GM23338 (cell line): ENCODE results near the gene ZCCHC14. TPM values are rescaled to one million over a fixed set of nuclear protein-coding genes. Genes with fewer than 3 reads are reported as not detected.

ENCODE experiments used
- ATAC-seq: fragments of 200-7000 bp; cut with Tn5 transposase; 3 replicates; pipeline ENCODE4 v1.9.1; 2020
- DNase-seq: peaks from one replicate; pipeline ENCODE4 v3.0.0-alpha.2; 2015; ENCODE audit warnings: low spot score
- H2AFZ ChIP-seq: fragments of 200-600 bp; sonication (generic); 2 replicates; pipeline ENCODE4 v1.8.0; 2016; ENCODE audit warnings: antibody characterized with exemption, mild to moderate bottlenecking, moderate library complexity
- H3F3A ChIP-seq: fragments of 200-600 bp; sonication (generic); replicated peaks from 2 replicates; pipeline ENCODE4 v1.8.0; 2017; ENCODE audit warnings: antibody characterized with exemption, mixed run types, low read depth
- H3K27ac ChIP-seq: fragments of 200-600 bp; sonication (generic); 2 replicates; pipeline ENCODE4 v1.6.1; 2016; ENCODE audit warnings: low read depth
- H3K27me3 ChIP-seq: fragments of 200-600 bp; sonication (generic); 2 replicates; pipeline ENCODE4 v1.8.0; 2016; ENCODE audit warnings: mild to moderate bottlenecking, mixed run types, moderate library complexity; ENCODE audit not compliant: insufficient read depth
- H3K36me3 ChIP-seq: fragments of 200-600 bp; sonication (generic); 2 replicates; pipeline ENCODE4 v1.8.0; 2016; ENCODE audit warnings: mild to moderate bottlenecking; ENCODE audit not compliant: insufficient read depth
- H3K4me1 ChIP-seq: fragments of 200-600 bp; sonication (generic); 2 replicates; pipeline ENCODE4 v1.8.0; 2016; ENCODE audit warnings: mild to moderate bottlenecking, moderate library complexity; ENCODE audit not compliant: insufficient read depth
- H3K4me2 ChIP-seq: fragments of 200-600 bp; sonication (generic); 2 replicates; pipeline ENCODE4 v1.7.1; 2017; ENCODE audit warnings: mixed run types
- H3K4me3 ChIP-seq: fragments of 200-600 bp; sonication (generic); 2 replicates; pipeline ENCODE4 v1.6.1; 2016; ENCODE audit warnings: mixed run types
- H3K79me2 ChIP-seq: fragments of 200-600 bp; sonication (generic); replicated peaks from 2 replicates; pipeline ENCODE4 v1.8.0; 2017; ENCODE audit warnings: mild to moderate bottlenecking; ENCODE audit not compliant: insufficient read depth
- H3K9me2 ChIP-seq: fragments of 200-600 bp; sonication (generic); 2 replicates; pipeline ENCODE4 v1.8.0; 2017; ENCODE audit not compliant: insufficient read depth
- H4K20me1 ChIP-seq: fragments of 200-600 bp; sonication (generic); replicated peaks from 2 replicates; pipeline ENCODE4 v1.8.0; 2017; ENCODE audit warnings: mild to moderate bottlenecking; ENCODE audit not compliant: insufficient read depth
- H3K27ac Mint-ChIP-seq: 2 replicates; pipeline ENCODE4 v1.8.0; 2020; ENCODE audit warnings: inconsistent platforms, mild to moderate bottlenecking, moderate library complexity, mixed read lengths
- H3K27me3 Mint-ChIP-seq: 3 replicates; pipeline ENCODE4 v1.8.0; 2022; ENCODE audit warnings: low read depth, mild to moderate bottlenecking, moderate library complexity, mixed read lengths, inconsistent platforms; ENCODE audit not compliant: insufficient read depth, poor library complexity
- H3K36me3 Mint-ChIP-seq: 3 replicates; pipeline ENCODE4 v1.8.0; 2021; ENCODE audit warnings: low read depth, mild to moderate bottlenecking, inconsistent platforms, moderate library complexity, mixed read lengths
- H3K4me1 Mint-ChIP-seq: 3 replicates; pipeline ENCODE4 v1.8.0; 2020; ENCODE audit warnings: mild to moderate bottlenecking, inconsistent platforms, mixed read lengths
- H3K4me3 Mint-ChIP-seq: 3 replicates; pipeline ENCODE4 v1.8.0; 2021; ENCODE audit warnings: moderate library complexity, mild to moderate bottlenecking, inconsistent platforms, mixed read lengths
- H3K9me3 Mint-ChIP-seq: 3 replicates; pipeline ENCODE4 v1.8.0; 2020; ENCODE audit warnings: moderate library complexity, mild to moderate bottlenecking, inconsistent platforms, mixed read lengths
- CREB1 ChIP-seq: fragments of 250-450 bp; sonication (Bioruptor Pico); IDR thresholded peaks from 2 replicates; pipeline ENCODE4 v1.5.0; 2020; ENCODE audit warnings: low read depth, mild to moderate bottlenecking, moderate library complexity
- EZH2 ChIP-seq: fragments of 200-600 bp; sonication (generic); IDR thresholded peaks from one replicate; pipeline ENCODE4 v1.8.0; 2017; ENCODE audit warnings: antibody characterized with exemption, mild to moderate bottlenecking, low read depth; ENCODE audit not compliant: unreplicated experiment
- EZH2phosphoT487 ChIP-seq: fragments of 200-600 bp; sonication (generic); IDR thresholded peaks from one replicate; pipeline ENCODE4 v1.8.1; 2018; ENCODE audit warnings: antibody characterized with exemption; ENCODE audit not compliant: unreplicated experiment
- JUNB ChIP-seq: IDR thresholded peaks from one replicate; pipeline ENCODE4 v1.6.1; 2016; ENCODE audit warnings: antibody characterized with exemption; ENCODE audit not compliant: unreplicated experiment
- NANOG ChIP-seq: IDR thresholded peaks from 2 replicates; pipeline ENCODE4 v1.6.1; 2016; ENCODE audit warnings: antibody characterized with exemption, borderline replicate concordance
- POLR2AphosphoS5 ChIP-seq: IDR thresholded peaks from 2 replicates; pipeline ENCODE4 v1.6.1; 2016; ENCODE audit warnings: antibody characterized with exemption, low read depth
- STAT1 ChIP-seq: IDR thresholded peaks from one replicate; pipeline ENCODE4 v1.6.1; 2016; ENCODE audit warnings: antibody characterized with exemption; ENCODE audit not compliant: unreplicated experiment
- ZNF114 ChIP-seq: fragments of 250-450 bp; sonication (Bioruptor Pico); IDR thresholded peaks from 2 replicates; pipeline ENCODE4 v1.5.0; 2020; ENCODE audit warnings: mild to moderate bottlenecking, moderate library complexity
- ZNF331 ChIP-seq: fragments of 250-450 bp; sonication (Bioruptor Pico); IDR thresholded peaks from 2 replicates; pipeline ENCODE4 v1.5.0; 2020; ENCODE audit warnings: low read depth, mild to moderate bottlenecking, moderate library complexity
- polyA plus RNA-seq: library from polyadenylated mRNA; unstranded; fragments of >200 nt; fragmentation: Nextera tagmentation; extraction: Ambion mirVana; gene quantifications from 2 replicates; pipeline ENCODE4 v1.2.1, GENCODE V29; 2016
- total RNA-seq: library from RNA; depleted of rRNA; stranded (reverse); fragments of >200 nt; shearing (Covaris generic); gene quantifications from 2 replicates; pipeline ENCODE4 v1.2.3, GENCODE V29; 2014
- TF ChIP-seq, protein P1 (sequence below), 2 experiments: fragments of 200-600 bp in 1 of 2; sonication (generic) in 1 of 2; conservative IDR thresholded peaks; 2 replicates each; pipeline versions ENCODE4 v1.5.1 to v1.6.1; 2016 to 2017; ENCODE audit warnings: antibody characterized with exemption in 2 of 2, low read depth in 2 of 2, mild to moderate bottlenecking in 2 of 2, moderate library complexity in 1 of 2
- TF ChIP-seq, protein P2 (sequence below): fragments of 250-450 bp; sonication (Bioruptor Pico); IDR thresholded peaks from 2 replicates; pipeline ENCODE4 v1.5.0; 2020; ENCODE audit warnings: mild to moderate bottlenecking, moderate library complexity
- TF ChIP-seq, protein P3 (sequence below): IDR thresholded peaks from 2 replicates; pipeline ENCODE4 v1.6.1; 2016; ENCODE audit warnings: antibody characterized with exemption
- TF ChIP-seq, protein P4 (sequence below): IDR thresholded peaks from one replicate; pipeline ENCODE4 v1.6.1; 2018; ENCODE audit warnings: antibody characterized with exemption; ENCODE audit not compliant: unreplicated experiment

Gene ZCCHC14
- total and polyA plus RNA-seq, 2 experiments from 2014 or later, result 6.8 to 22.4 TPM

DNA sequence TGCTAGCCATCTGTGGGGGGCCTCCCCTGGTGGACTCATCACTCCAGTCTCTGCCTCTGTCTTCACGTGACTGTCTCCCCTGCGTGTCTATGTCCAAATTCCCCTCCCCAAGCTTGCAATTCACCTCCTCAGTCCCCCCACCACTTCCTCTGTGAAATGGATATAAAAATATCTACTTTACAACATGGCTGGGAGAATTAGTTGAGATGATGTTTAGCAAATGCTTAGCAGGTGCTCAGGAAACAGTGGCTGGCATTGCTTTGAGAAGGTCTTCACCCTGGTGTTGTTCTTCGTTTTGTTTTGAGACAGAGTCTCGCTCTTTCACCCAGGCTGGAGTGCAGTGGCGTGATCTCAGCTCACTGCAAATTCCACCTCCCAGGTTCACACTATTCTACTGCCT lies 8.3 kb upstream of the ZCCHC14 start:
- no peak overlapping the region for H3K27ac Mint-ChIP-seq
- Histone ChIP-seq H3K27ac (no peak overlapping the region), H3K4me3 (no peak overlapping the region), H3K9me2 (no peaks in the 10 kb centered on the region), H3K4me2 (no peak overlapping the region), H3K36me3 (no peaks in the 10 kb centered on the region), H2AFZ (no peak overlapping the region), H3F3A (peaks cover 12% of the 10 kb centered on the region), H4K20me1 (no peaks in the 10 kb centered on the region), H3K79me2 (no peaks in the 10 kb centered on the region), H3K4me1 (no peaks in the 10 kb centered on the region), H3K27me3 (no peaks in the 10 kb centered on the region)
- no peak overlapping the region for H3K4me3 Mint-ChIP-seq
- ATAC-seq (no peak), DNase-seq (no peak)
- TF ChIP-seq ZNF331 (CRISPR knock-in tag), result no peak
- TF ChIP-seq, protein P1, sequence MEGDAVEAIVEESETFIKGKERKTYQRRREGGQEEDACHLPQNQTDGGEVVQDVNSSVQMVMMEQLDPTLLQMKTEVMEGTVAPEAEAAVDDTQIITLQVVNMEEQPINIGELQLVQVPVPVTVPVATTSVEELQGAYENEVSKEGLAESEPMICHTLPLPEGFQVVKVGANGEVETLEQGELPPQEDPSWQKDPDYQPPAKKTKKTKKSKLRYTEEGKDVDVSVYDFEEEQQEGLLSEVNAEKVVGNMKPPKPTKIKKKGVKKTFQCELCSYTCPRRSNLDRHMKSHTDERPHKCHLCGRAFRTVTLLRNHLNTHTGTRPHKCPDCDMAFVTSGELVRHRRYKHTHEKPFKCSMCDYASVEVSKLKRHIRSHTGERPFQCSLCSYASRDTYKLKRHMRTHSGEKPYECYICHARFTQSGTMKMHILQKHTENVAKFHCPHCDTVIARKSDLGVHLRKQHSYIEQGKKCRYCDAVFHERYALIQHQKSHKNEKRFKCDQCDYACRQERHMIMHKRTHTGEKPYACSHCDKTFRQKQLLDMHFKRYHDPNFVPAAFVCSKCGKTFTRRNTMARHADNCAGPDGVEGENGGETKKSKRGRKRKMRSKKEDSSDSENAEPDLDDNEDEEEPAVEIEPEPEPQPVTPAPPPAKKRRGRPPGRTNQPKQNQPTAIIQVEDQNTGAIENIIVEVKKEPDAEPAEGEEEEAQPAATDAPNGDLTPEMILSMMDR (conservative IDR thresholded peaks at IDR 0.05; ENCODE audit: low read depth in 2 of 2), result no peak
- TF ChIP-seq, protein P2, sequence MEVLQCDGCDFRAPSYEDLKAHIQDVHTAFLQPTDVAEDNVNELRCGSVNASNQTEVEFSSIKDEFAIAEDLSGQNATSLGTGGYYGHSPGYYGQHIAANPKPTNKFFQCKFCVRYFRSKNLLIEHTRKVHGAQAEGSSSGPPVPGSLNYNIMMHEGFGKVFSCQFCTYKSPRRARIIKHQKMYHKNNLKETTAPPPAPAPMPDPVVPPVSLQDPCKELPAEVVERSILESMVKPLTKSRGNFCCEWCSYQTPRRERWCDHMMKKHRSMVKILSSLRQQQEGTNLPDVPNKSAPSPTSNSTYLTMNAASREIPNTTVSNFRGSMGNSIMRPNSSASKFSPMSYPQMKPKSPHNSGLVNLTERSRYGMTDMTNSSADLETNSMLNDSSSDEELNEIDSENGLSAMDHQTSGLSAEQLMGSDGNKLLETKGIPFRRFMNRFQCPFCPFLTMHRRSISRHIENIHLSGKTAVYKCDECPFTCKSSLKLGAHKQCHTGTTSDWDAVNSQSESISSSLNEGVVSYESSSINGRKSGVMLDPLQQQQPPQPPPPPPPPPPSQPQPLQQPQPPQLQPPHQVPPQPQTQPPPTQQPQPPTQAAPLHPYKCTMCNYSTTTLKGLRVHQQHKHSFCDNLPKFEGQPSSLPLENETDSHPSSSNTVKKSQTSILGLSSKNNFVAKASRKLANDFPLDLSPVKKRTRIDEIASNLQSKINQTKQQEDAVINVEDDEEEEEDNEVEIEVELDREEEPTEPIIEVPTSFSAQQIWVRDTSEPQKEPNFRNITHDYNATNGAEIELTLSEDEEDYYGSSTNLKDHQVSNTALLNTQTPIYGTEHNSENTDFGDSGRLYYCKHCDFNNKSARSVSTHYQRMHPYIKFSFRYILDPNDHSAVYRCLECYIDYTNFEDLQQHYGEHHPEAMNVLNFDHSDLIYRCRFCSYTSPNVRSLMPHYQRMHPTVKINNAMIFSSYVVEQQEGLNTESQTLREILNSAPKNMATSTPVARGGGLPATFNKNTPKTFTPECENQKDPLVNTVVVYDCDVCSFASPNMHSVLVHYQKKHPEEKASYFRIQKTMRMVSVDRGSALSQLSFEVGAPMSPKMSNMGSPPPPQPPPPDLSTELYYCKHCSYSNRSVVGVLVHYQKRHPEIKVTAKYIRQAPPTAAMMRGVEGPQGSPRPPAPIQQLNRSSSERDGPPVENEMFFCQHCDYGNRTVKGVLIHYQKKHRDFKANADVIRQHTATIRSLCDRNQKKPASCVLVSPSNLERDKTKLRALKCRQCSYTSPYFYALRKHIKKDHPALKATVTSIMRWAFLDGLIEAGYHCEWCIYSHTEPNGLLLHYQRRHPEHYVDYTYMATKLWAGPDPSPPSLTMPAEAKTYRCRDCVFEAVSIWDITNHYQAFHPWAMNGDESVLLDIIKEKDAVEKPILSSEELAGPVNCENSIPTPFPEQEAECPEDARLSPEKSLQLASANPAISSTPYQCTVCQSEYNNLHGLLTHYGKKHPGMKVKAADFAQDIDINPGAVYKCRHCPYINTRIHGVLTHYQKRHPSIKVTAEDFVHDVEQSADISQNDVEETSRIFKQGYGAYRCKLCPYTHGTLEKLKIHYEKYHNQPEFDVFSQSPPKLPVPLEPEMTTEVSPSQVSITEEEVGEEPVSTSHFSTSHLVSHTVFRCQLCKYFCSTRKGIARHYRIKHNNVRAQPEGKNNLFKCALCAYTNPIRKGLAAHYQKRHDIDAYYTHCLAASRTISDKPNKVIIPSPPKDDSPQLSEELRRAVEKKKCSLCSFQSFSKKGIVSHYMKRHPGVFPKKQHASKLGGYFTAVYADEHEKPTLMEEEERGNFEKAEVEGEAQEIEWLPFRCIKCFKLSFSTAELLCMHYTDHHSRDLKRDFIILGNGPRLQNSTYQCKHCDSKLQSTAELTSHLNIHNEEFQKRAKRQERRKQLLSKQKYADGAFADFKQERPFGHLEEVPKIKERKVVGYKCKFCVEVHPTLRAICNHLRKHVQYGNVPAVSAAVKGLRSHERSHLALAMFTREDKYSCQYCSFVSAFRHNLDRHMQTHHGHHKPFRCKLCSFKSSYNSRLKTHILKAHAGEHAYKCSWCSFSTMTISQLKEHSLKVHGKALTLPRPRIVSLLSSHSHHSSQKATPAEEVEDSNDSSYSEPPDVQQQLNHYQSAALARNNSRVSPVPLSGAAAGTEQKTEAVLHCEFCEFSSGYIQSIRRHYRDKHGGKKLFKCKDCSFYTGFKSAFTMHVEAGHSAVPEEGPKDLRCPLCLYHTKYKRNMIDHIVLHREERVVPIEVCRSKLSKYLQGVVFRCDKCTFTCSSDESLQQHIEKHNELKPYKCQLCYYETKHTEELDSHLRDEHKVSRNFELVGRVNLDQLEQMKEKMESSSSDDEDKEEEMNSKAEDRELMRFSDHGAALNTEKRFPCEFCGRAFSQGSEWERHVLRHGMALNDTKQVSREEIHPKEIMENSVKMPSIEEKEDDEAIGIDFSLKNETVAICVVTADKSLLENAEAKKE (CRISPR knock-in tag), result no peak
- TF ChIP-seq EZH2, result no peak
- no peak for TF ChIP-seq CREB1 (CRISPR knock-in tag)
- TF ChIP-seq, protein P3, sequence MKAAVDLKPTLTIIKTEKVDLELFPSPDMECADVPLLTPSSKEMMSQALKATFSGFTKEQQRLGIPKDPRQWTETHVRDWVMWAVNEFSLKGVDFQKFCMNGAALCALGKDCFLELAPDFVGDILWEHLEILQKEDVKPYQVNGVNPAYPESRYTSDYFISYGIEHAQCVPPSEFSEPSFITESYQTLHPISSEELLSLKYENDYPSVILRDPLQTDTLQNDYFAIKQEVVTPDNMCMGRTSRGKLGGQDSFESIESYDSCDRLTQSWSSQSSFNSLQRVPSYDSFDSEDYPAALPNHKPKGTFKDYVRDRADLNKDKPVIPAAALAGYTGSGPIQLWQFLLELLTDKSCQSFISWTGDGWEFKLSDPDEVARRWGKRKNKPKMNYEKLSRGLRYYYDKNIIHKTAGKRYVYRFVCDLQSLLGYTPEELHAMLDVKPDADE, result no peak
- TF ChIP-seq POLR2AphosphoS5, result no peak
- TF ChIP-seq JUNB, result no peak
- TF ChIP-seq NANOG, result no peak
- no peak for TF ChIP-seq ZNF114 (CRISPR knock-in tag)
- no peak for TF ChIP-seq EZH2phosphoT487
- no peak for TF ChIP-seq STAT1
- TF ChIP-seq, protein P4, sequence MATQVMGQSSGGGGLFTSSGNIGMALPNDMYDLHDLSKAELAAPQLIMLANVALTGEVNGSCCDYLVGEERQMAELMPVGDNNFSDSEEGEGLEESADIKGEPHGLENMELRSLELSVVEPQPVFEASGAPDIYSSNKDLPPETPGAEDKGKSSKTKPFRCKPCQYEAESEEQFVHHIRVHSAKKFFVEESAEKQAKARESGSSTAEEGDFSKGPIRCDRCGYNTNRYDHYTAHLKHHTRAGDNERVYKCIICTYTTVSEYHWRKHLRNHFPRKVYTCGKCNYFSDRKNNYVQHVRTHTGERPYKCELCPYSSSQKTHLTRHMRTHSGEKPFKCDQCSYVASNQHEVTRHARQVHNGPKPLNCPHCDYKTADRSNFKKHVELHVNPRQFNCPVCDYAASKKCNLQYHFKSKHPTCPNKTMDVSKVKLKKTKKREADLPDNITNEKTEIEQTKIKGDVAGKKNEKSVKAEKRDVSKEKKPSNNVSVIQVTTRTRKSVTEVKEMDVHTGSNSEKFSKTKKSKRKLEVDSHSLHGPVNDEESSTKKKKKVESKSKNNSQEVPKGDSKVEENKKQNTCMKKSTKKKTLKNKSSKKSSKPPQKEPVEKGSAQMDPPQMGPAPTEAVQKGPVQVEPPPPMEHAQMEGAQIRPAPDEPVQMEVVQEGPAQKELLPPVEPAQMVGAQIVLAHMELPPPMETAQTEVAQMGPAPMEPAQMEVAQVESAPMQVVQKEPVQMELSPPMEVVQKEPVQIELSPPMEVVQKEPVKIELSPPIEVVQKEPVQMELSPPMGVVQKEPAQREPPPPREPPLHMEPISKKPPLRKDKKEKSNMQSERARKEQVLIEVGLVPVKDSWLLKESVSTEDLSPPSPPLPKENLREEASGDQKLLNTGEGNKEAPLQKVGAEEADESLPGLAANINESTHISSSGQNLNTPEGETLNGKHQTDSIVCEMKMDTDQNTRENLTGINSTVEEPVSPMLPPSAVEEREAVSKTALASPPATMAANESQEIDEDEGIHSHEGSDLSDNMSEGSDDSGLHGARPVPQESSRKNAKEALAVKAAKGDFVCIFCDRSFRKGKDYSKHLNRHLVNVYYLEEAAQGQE, result no peak
- H3K4me1 Mint-ChIP-seq, result 0 out of 3 replicates have a peak, but pooled peaks cover 2% of the 10 kb centered on the region
- no peaks in the 10 kb centered on the region for H3K36me3 Mint-ChIP-seq
- H3K9me3 Mint-ChIP-seq, result no peaks in the 10 kb centered on the region; the same call in 2 of the 3 replicates
- peaks cover 2% of the 10 kb centered on the region for H3K27me3 Mint-ChIP-seq
